Measurements from ENCODE around the gene ASIC1. TPM values are rescaled to one million over a fixed set of nuclear protein-coding genes. Genes with fewer than 3 reads are reported as not detected.

The ASIC1 gene
- total RNA-seq, 2 donors from 2014 or later: 0.52 to 0.99 TPM

DNA sequence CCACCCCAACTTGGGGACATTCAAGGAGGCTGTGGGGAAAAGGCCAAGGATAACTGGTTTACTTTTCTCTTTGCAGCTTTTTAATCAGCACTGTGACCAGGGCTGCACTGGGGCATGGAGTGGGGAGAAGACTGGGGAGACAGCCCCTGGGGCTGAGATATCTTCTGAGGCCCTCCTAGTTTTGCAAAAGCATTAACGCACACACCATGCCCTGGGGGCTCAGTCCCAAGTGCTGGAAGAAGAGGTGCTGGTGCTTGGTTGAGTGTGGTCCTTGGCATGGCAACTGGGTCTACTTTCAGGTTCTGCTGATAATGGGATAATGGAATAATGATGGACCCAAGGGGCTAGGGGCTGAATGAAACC, 18.4 kb downstream of the ASIC1 start:
- intact Hi-C loops (cut with DNase I): loop anchor here (5.0 kb wide), 1 partner anchor 102 kb away; no protein-coding TSS in a partner anchor
- TF ChIP-seq POLR2A (IDR thresholded peaks at IDR 0.05) (no peak), CTCF (IDR thresholded peaks at IDR 0.05) (no peak)
- Histone ChIP-seq H3K36me3 (replicated peaks in 1 of 2; ENCODE audit: insufficient read depth in 1 of 2, low read depth in 2 of 2) (no peaks in the 10 kb centered on the region), H3K4me3 (no peak overlapping the region), H3K27ac (no peak overlapping the region), H3K9me3 (no peaks in the 10 kb centered on the region), H3K4me1 (peaks cover 6% of the 10 kb centered on the region), H3K27me3 (no peaks in the 10 kb centered on the region)
- 84 to 100% methylated on average over 1 of the region's 1 CpG for WGBS, 2 donors
- DNase-seq: no peak
- ATAC-seq: no peak

DNA sequence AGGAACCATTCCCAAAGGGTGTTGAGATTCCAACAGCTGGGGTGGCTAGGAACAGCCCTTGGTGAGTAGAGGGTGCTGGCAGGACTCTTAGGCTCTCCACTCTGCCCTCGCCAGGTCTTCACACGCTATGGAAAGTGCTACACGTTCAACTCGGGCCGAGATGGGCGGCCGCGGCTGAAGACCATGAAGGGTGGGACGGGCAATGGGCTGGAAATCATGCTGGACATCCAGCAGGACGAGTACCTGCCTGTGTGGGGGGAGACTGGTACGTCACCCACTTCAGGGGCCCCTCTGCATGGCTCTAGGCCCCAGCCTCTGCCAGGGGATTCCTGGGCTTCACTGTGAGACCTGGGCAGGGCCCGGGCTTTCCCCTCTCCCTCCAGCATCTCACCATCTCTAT, 19.7 kb downstream of the ASIC1 start:
- ATAC-seq (no peak), DNase-seq (no peak)
- no peak overlapping the region for H3K4me3 ChIP-seq
- no peaks in the 10 kb centered on the region for H3K9me3 ChIP-seq
- intact Hi-C loops (cut with DNase I): loop anchor here (5.0 kb wide), 1 partner anchor 100 kb away; no protein-coding TSS in a partner anchor
- WGBS, 2 donors: 62 to 75% methylated on average over 11 to 12 of the region's 12 CpGs
- no peaks in the 10 kb centered on the region for H3K27me3 ChIP-seq
- TF ChIP-seq POLR2A (IDR thresholded peaks at IDR 0.05) (no peak), CTCF (IDR thresholded peaks at IDR 0.05) (no peak)
- H3K4me1 ChIP-seq: peaks cover 6% of the 10 kb centered on the region
- H3K27ac ChIP-seq: no peak overlapping the region
- H3K36me3 ChIP-seq (replicated peaks in 1 of 2; ENCODE audit: insufficient read depth in 1 of 2, low read depth in 2 of 2): no peaks in the 10 kb centered on the region

DNA sequence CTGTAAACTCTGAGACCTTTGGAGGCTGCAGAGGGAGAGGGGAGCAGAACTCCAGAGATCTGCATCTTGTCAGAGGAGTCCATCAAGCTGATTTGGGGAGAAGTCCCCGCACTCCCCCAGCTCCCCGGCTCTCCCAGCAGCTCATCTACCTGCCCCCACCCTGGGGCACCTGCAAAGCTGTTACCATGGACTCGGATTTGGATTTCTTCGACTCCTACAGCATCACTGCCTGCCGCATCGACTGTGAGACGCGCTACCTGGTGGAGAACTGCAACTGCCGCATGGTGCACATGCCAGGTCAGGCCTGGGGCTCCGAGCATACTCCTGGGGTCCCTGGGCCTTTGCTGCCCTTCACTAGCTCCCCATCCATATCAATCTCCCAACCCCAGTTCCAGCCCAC, 20.9 kb downstream of the ASIC1 start:
- Histone ChIP-seq H3K36me3 (replicated peaks in 1 of 2; ENCODE audit: insufficient read depth in 1 of 2, low read depth in 2 of 2) (no peaks in the 10 kb centered on the region), H3K27me3 (no peaks in the 10 kb centered on the region), H3K27ac (no peak overlapping the region), H3K4me1 (peaks cover 6% of the 10 kb centered on the region), H3K9me3 (no peaks in the 10 kb centered on the region), H3K4me3 (no peak overlapping the region)
- no peak for DNase-seq
- no peak for TF ChIP-seq POLR2A (IDR thresholded peaks at IDR 0.05)
- no peak for TF ChIP-seq CTCF (IDR thresholded peaks at IDR 0.05)
- no peak for ATAC-seq
- 80 to 89% methylated on average over 10 of the region's 10 CpGs for WGBS, 2 donors
- intact Hi-C loops (cut with DNase I): loop anchor here (5.0 kb wide), 1 partner anchor 99 kb away; no protein-coding TSS in a partner anchor

- Histone ChIP-seq H3K27me3 (no peaks in the 10 kb centered on the region), H3K4me1 (peaks cover 9% of the 10 kb centered on the region), H3K36me3 (replicated peaks in 1 of 2; ENCODE audit: insufficient read depth in 1 of 2, low read depth in 2 of 2) (no peaks in the 10 kb centered on the region), H3K4me3 (no peak overlapping the region), H3K27ac (no peak overlapping the region), H3K9me3 (no peaks in the 10 kb centered on the region)
- 75 to 80% methylated on average over 5 of the region's 5 CpGs for whole genome bisulfite sequencing, 2 donors
- intact Hi-C loops (cut with DNase I): loop anchor here (5.0 kb wide), 1 partner anchor 98 kb away; no protein-coding TSS in a partner anchor
- ATAC-seq (no peak), DNase-seq (no peak)
- TF ChIP-seq CTCF (IDR thresholded peaks at IDR 0.05) (no peak), POLR2A (IDR thresholded peaks at IDR 0.05) (no peak)
Measured at GRCh38 chr12:50079771-50080170, 22.4 kb downstream of the ASIC1 start.

GRCh38 chr12:50081096-50081808, 23.9 kb downstream of the ASIC1 start:
- DNase-seq (no peak), ATAC-seq (no peak)
- no peak overlapping the region for H3K27ac ChIP-seq
- H3K27me3 ChIP-seq: no peaks in the 10 kb centered on the region
- intact Hi-C loops (cut with DNase I): no loop called here
- no peak overlapping the region for H3K4me3 ChIP-seq
- no peak for TF ChIP-seq CTCF (IDR thresholded peaks at IDR 0.05)
- no peak for TF ChIP-seq POLR2A (IDR thresholded peaks at IDR 0.05)
- H3K36me3 ChIP-seq (replicated peaks in 1 of 2; ENCODE audit: insufficient read depth in 1 of 2, low read depth in 2 of 2): no peaks in the 10 kb centered on the region
- 44 to 64% methylated on average over 9 to 42 of the region's 46 CpGs for WGBS, 2 donors
- no peaks in the 10 kb centered on the region for H3K9me3 ChIP-seq
- H3K4me1 ChIP-seq: peaks cover 9% of the 10 kb centered on the region
